HG02973 (cell line): ENCODE results near the gene IKBKG.
"Not testable (repeated sequence)": the region's sequence is repeated elsewhere in the genome, so short reads cannot be mapped to it uniquely, and the experiment has no call there.

ENCODE experiments used
- ATAC-seq: cut with Tn5 transposase; IDR thresholded peaks from one replicate; pipeline ENCODE4 v1.9.1; 2021; ENCODE audit warnings: moderate library complexity; ENCODE audit not compliant: unreplicated experiment

IKBKG gene

GRCh38 chrX:154552112-154552806 lies 4.8 kb downstream of the IKBKG start:
- ATAC-seq: not testable (repeated sequence)

GRCh38 chrX:154558060-154558690 lies 10.8 kb downstream of the IKBKG start:
- not testable (repeated sequence) for ATAC-seq

GRCh38 chrX:154558896-154559295 lies 11.5 kb downstream of the IKBKG start:
- ATAC-seq: not testable (repeated sequence)

DNA sequence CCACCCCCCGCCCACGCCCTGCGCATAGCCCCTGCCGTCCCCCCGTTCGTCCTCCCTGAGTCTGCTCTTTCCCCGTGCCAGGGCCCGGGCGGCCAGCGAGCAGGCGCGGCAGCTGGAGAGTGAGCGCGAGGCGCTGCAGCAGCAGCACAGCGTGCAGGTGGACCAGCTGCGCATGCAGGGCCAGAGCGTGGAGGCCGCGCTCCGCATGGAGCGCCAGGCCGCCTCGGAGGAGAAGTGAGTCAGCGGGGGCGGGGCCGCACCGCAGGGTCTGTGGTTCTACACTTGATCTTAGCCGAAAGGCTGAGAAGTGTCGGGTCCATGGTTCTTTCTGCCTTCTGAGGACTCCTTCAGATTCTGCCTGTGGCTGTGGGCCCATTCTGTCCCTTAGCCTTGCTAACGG lies 12.9 kb downstream of the IKBKG start:
- not testable (repeated sequence) for ATAC-seq

- not testable (repeated sequence) for ATAC-seq
Measured at GRCh38 chrX:154562295-154562694, 14.9 kb downstream of the IKBKG start.

DNA sequence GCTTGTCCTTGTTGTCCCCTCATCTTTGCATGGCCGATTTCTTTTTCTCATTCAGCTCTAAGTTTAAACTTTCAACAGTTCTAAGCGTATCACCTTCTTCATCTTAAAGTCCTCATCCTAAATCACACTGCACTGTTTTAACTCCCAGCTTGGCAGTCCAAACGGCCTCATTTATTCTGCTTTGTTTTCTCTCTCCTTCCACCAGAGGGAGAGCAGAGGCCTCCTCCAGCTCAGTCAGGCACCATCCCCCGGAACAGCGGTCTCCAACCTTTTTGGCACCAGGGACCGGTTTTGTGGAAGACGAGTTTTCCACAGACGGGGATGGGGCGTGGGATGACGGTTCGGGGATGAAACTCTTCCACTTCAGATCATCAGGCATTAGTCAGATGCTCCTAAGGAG lies 22.9 kb downstream of the IKBKG start:
- not testable (repeated sequence) for ATAC-seq

- not testable (repeated sequence) for ATAC-seq
Measured at GRCh38 chrX:154573061-154573460, 25.6 kb downstream of the IKBKG start.

DNA sequence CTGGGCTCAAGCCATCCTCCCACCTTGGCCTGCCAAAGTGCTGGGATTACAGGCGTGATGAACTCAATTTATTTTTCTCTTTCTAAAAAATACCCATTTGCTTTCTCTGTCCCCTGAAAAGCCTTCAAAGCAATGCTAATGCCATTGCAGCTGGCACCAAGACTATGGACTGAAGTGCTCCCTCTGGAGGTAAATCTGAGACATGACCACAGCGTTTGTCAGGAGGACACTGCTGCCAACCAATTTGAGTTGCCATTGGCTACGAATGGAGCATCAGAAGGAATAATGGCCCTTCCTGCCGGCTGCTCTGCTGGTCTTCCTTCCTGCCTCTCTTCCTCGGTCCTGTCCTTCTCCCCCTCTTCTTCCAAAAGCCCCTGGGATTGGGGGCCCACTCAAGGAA lies 27.7 kb downstream of the IKBKG start:
- not testable (repeated sequence) for ATAC-seq

DNA sequence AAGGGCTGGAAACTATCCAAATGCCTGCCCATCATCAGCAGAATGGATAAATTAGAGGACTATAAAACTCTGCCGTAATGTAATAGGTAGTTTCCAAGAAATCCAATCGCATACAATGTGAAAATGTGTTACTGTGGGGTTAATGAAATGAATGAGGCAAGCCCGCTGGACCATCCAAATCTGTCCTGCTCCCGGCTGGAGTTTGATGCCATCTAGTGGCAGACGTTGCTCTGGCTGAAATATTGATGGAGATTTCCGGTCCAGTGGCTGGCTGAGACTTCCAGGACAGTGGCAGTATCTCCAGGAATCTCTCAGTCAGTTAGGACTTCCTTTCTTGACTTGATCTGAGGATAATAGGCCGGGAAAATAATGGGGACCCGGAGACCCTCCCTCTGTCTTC lies 35.6 kb downstream of the IKBKG start:
- ATAC-seq: not testable (repeated sequence)

- ATAC-seq: not testable (repeated sequence)
Measured at GRCh38 chrX:154584585-154585183, 37.3 kb downstream of the IKBKG start, which contains the start of gene CTAG1A. Gene CTAG1A, plus strand, starts transcription at chrX:154585133. Its CDS starts 74 bp downstream, at chrX:154585207.

GRCh38 chrX:154590415-154590814 lies 43.0 kb downstream of the IKBKG start:
- ATAC-seq: not testable (repeated sequence)

DNA sequence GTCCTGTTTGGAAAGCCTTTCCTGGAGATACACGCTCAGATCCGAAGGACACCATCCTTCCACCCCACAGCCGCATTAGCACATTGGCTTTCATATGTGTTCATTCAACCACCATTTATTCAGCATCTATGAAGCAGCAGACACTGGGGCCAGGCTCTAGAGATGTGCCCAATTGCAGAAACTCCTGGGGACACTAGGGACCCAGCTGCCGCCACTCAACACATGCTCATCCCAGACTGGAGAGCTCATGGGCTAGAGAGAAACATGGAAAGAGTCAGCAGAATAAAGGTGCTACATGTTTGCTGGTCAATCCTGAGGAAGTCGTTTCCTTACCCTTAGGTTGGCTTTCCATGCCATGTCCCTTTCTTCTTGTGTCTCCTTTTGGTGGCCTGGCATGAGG lies 45.1 kb downstream of the IKBKG start:
- no peak for ATAC-seq

DNA sequence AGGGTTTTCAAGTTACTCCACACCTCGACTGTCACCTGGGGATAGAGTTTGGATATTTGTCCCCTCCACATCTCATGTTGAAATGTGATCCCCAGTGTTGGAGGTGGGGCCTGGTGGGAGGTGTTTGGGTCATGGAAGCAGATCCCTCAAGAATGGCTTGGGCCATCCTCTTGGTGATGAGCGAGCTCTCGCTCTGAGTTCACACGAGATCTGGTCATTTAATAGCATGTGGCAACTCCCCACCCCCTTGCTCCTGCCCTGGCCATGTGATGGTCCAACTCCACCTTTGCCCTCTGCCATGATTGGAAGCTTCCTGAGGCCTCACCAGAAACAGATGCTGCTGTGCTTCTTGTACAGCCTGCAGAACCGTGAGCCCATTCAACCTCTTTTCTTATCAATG lies 45.8 kb downstream of the IKBKG start:
- ATAC-seq: no peak

DNA sequence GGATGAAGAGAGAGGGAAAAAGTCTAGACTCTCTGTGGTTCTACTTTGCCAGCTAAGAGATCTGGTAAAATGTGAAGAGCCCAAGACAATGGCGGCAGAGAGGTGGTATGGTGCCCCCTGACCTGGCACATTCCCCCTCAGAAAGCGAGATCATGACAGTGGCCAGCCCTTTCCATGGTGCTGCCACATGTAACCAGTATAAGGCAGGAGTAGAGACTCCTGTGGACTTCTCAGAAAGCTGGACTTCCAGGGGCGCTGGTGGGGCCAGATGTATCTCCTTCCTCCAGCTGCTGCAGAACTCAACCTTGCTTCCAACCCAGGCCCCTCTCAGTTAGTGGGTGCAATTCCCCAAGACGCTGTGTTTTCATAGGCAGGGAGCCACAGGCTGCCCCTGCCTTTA lies 47.1 kb downstream of the IKBKG start:
- ATAC-seq: no peak

- ATAC-seq: no peak
Measured at GRCh38 chrX:154595559-154596249, 48.3 kb downstream of the IKBKG start.

DNA sequence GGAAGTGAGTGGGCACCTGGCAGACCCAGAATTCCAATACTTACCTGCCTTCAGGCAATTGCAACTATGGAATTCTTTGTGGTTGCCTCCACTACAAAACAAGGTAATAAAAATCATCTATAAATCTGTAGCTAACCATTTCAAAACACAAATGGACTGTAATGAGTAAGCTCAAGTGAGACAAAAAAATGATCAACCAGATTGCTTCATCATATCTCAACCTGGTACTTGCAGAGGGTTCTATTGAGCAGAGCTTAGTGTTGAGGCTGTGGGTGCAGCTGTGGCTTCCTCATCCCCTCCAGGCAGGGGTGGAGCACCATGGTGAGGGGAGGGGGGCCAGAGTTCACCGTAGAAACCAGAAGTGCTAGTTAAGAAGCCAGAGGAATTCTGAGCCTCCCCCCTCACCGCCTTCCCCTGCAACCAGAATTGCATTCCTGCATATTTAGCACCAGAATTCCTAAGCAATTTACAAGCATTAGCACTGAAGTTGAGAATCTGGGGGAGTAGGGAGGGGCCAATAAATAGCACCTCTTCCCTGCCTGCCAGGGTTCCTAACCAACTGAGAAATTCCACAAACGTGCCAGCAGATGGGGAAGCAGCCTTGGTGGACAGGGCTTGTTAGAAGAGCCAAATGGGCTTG lies 49.0 kb downstream of the IKBKG start:
- ATAC-seq: no peak

DNA sequence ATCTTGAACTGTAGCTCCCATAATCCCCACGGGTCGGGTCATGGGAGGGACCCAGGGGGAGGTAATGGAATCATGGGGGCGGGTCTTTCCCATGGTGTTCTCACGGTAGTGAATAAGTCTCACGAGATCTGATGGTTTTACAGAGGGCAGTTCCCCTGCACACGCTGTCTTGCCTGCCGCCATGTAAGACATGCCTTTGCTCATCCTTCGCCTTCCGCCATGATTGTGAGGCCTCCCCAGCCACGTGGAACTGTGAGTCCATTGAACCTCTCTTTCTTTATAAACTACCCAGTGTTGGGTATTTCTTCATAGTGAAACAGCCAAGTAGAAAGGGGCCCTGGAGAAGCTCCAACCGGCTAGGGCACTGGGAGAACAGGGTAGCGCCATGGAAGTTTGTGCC lies 49.8 kb downstream of the IKBKG start:
- ATAC-seq: no peak

- no peak for ATAC-seq
Measured at GRCh38 chrX:154598656-154599055, 51.2 kb downstream of the IKBKG start.

DNA sequence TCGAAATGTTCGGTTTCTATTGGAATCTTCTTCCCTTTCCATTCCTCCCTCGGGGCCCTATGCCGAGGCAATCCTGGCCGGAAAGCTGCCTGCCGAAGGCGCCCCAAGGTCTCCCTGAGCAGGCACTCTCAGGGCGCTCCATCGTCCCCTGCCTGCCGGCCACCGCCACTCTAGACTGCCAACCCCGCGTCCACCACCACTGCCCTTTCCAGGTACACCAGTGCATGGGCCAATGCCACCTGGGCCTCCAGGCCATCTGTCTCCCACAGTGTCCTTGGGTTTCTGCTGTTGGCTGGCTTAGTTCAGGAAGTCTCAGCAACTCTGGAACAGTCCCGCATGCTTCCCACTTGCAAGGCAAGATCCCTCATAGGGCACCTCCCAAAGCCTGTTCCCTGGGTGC lies 52.1 kb downstream of the IKBKG start:
- no peak for ATAC-seq

DNA sequence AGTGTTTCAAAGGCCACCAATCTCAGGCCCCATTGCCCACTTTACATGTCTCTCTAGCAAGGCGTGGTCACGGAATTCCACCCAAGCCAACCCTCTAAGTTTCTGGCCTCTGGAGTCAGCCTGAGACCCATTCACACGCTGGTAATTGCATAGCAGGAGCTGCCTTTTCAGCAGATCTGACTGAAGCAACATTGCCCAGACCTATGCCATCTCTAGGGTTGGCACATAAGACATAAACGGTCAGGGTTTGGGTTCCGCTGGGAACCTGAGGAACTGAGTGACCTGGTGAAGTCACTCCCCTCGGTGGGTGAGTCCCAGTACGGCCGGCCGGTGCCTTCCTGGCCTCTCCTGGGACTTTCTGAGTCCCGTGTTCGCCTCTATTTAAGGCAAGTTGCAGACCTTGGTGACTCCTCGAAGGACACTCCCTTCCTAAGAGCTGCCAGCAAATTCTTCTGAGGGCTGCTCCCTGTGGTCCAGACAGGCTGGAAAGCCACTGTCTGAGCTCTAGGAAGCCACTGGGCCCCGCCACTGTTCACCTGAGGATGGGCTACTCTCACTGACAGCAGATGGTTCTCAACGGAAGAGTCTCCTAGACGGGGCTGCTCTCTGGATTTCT lies 53.4 kb downstream of the IKBKG start:
- no peak for ATAC-seq

DNA sequence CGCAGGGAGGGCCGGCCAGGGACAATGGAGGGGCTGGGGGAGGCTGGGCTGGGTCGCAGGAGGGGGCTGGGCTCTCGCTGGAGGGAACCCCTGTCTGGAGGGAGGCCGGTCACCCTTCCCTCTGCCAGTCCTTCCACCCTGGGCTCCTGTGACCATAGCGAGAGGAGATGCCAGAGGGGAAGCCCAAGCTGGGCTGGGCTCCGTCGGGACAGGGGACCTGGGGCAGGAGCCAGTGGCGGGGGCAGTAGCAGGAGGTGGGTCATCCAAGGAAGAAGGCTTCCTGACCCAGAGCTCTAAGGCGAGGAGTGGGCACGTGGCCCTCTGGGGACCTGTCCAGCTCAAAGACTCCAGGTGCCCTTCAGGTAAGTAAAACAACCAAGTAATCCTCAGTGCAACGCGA lies 54.8 kb downstream of the IKBKG start:
- no peak for ATAC-seq
